HUES6 (cell line): ENCODE measurements around the gene CEACAM16.

ENCODE experiments used
- H3K27ac ChIP-seq: 2 replicates; pipeline ENCODE4 v1.7.0; 2013; ENCODE audit warnings: low read depth, mild to moderate bottlenecking, low read length, inconsistent platforms
- H3K27me3 ChIP-seq: 2 replicates; pipeline ENCODE4 v1.6.1; 2013; ENCODE audit warnings: low read length; ENCODE audit not compliant: control insufficient read depth, insufficient read depth
- H3K36me3 ChIP-seq: 2 replicates; pipeline ENCODE4 v1.6.1; 2013; ENCODE audit warnings: low read length; ENCODE audit not compliant: control insufficient read depth, insufficient read depth
- H3K4me1 ChIP-seq: 2 replicates; pipeline ENCODE4 v1.6.1; 2013; ENCODE audit warnings: low read length; ENCODE audit not compliant: control insufficient read depth, insufficient read depth
- H3K4me3 ChIP-seq: 2 replicates; pipeline ENCODE4 v1.5.1; 2013; ENCODE audit warnings: low read depth, low read length
- H3K9ac ChIP-seq: one replicate; pipeline ENCODE4 v1.6.1; 2013; ENCODE audit warnings: mild to moderate bottlenecking, low read length
- H3K9me3 ChIP-seq: 2 replicates; pipeline ENCODE4 v1.6.1; 2013; ENCODE audit warnings: low read depth, low read length; ENCODE audit not compliant: control insufficient read depth, insufficient read depth

The CEACAM16 gene

GRCh38 chr19:44741258-44741731 is 42.3 kb downstream of the CEACAM16 start:
- Histone ChIP-seq H3K4me1 (peaks cover 5% of the 10 kb centered on the region), H3K36me3 (no peaks in the 10 kb centered on the region), H3K9me3 (no peaks in the 10 kb centered on the region), H3K9ac (no peak overlapping the region), H3K27me3 (peaks cover 16% of the 10 kb centered on the region), H3K4me3 (no peak overlapping the region), H3K27ac (no peak overlapping the region)

- H3K36me3 ChIP-seq = no peaks in the 10 kb centered on the region
- no peak overlapping the region for H3K27ac ChIP-seq
- H3K4me3 ChIP-seq = no peak overlapping the region
- peaks cover 6% of the 10 kb centered on the region for H3K4me1 ChIP-seq
- H3K27me3 ChIP-seq = peaks cover 22% of the 10 kb centered on the region
- H3K9ac ChIP-seq = no peak overlapping the region
- H3K9me3 ChIP-seq = no peaks in the 10 kb centered on the region
Measured at GRCh38 chr19:44741841-44742329, 42.9 kb downstream of the CEACAM16 start.

GRCh38 chr19:44742330-44743061 is 43.5 kb downstream of the CEACAM16 start:
- no peak overlapping the region for H3K27ac ChIP-seq
- H3K4me1 ChIP-seq = peaks cover 9% of the 10 kb centered on the region
- H3K9ac ChIP-seq = no peak overlapping the region

GRCh38 chr19:44744871-44745332 is 46.0 kb downstream of the CEACAM16 start:
- no peaks in the 10 kb centered on the region for H3K36me3 ChIP-seq
- no peak overlapping the region for H3K4me3 ChIP-seq
- H3K9ac ChIP-seq = no peak overlapping the region
- H3K9me3 ChIP-seq = no peaks in the 10 kb centered on the region
- H3K4me1 ChIP-seq = peaks cover 9% of the 10 kb centered on the region
- H3K27me3 ChIP-seq = peaks cover 40% of the 10 kb centered on the region
- H3K27ac ChIP-seq = no peak overlapping the region

More at GRCh38 chr19:44742330-44743061, 43.5 kb downstream of the CEACAM16 start:
- H3K4me3 ChIP-seq = no peak overlapping the region
- no peaks in the 10 kb centered on the region for H3K36me3 ChIP-seq
- H3K9me3 ChIP-seq = no peaks in the 10 kb centered on the region
- H3K27me3 ChIP-seq = peaks cover 25% of the 10 kb centered on the region

GRCh38 chr19:44745341-44745831 is 46.4 kb downstream of the CEACAM16 start:
- Histone ChIP-seq H3K9ac (no peak overlapping the region), H3K9me3 (no peaks in the 10 kb centered on the region), H3K4me1 (peaks cover 9% of the 10 kb centered on the region), H3K36me3 (no peaks in the 10 kb centered on the region), H3K27me3 (peaks cover 43% of the 10 kb centered on the region), H3K27ac (no peak overlapping the region), H3K4me3 (no peak overlapping the region)

- Histone ChIP-seq H3K4me1 (peaks cover 9% of the 10 kb centered on the region), H3K9me3 (no peaks in the 10 kb centered on the region), H3K9ac (no peak overlapping the region), H3K36me3 (no peaks in the 10 kb centered on the region), H3K27ac (no peak overlapping the region), H3K27me3 (peaks cover 50% of the 10 kb centered on the region), H3K4me3 (no peak overlapping the region)
Measured at GRCh38 chr19:44745887-44746600, 47.1 kb downstream of the CEACAM16 start.

- Histone ChIP-seq H3K27me3 (peaks cover 54% of the 10 kb centered on the region), H3K9ac (no peak overlapping the region), H3K36me3 (no peaks in the 10 kb centered on the region; the same call in 1 of the 2 replicates), H3K27ac (no peak overlapping the region), H3K4me3 (peak overlapping the region; percentile 75), H3K9me3 (no peaks in the 10 kb centered on the region), H3K4me1 (peaks cover 9% of the 10 kb centered on the region)
Measured at GRCh38 chr19:44746616-44746945, 47.6 kb downstream of the CEACAM16 start.

GRCh38 chr19:44746946-44747738 is 48.2 kb downstream of the CEACAM16 start:
- H3K4me3 ChIP-seq = peak overlapping the region; percentile 75
- H3K9me3 ChIP-seq = no peaks in the 10 kb centered on the region
- no peak overlapping the region for H3K27ac ChIP-seq
- no peaks in the 10 kb centered on the region; the same call in 1 of the 2 replicates for H3K36me3 ChIP-seq
- H3K4me1 ChIP-seq = peaks cover 5% of the 10 kb centered on the region
- peaks cover 54% of the 10 kb centered on the region for H3K27me3 ChIP-seq
- H3K9ac ChIP-seq = no peak overlapping the region

- Histone ChIP-seq H3K27me3 (peaks cover 61% of the 10 kb centered on the region), H3K4me3 (peak overlapping the region; percentile 75), H3K9me3 (no peaks in the 10 kb centered on the region), H3K27ac (no peak overlapping the region), H3K4me1 (peaks cover 8% of the 10 kb centered on the region), H3K9ac (peak overlapping the region; percentile 7), H3K36me3 (no peaks in the 10 kb centered on the region; the same call in 1 of the 2 replicates)
Measured at GRCh38 chr19:44747739-44748425, 48.9 kb downstream of the CEACAM16 start.
